Measurements from ENCODE around the gene LRRC25.

LRRC25 gene

GRCh38 chr19:18424890-18425514 is 27.6 kb upstream of the LRRC25 start:
- peaks cover 48% of the 10 kb centered on the region for H3K4me1 ChIP-seq (ENCODE audit: insufficient read depth, low read length)

DNA sequence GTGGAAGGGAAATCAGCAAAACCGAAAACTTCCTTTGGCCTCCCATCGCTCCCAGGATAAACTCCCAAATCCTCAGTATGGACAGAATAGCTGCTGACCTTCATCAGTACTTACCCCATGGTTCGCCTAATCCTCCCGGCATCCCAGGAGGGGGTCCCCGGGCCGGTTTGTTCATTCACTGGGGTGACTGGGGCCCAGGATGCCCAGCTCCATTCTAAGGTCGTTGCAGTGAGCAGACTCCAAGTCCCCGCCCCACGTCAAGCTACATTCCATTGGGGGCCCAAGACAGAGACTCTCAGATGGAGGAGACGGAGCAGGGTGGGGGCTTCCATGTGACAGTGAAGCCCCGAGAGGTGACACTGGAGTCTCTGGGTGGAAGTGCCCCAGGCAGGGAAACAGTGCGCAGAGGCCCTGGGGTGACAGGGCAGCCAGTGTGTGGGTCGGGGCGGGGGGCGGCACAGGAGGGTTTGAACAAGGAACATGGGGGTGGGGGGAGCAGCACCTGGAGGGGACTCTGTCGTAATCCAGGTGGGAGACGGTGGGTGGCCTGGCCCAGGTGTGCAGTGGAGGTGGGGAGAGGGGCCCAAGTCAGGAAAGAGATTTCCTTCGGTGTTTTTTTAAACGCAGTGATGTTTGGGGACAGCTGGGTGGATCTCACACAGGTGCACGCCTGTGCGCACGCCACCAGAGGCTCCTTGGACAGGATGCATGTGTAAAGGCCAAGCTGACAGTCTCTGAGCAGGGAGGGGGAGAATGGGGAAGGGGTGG is 26.9 kb upstream of the LRRC25 start:
- Histone ChIP-seq H3K9me3 (ENCODE audit: low read length) (no peaks in the 10 kb centered on the region), H2AFZ (ENCODE audit: low read depth, low read length) (no peak overlapping the region), H3K4me1 (ENCODE audit: insufficient read depth, low read length) (peaks cover 41% of the 10 kb centered on the region), H3K27me3 (ENCODE audit: insufficient read depth, low read length) (no peaks in the 10 kb centered on the region), H3K4me3 (ENCODE audit: low read length) (no peak overlapping the region), H3K36me3 (ENCODE audit: insufficient read depth, low read length) (no peaks in the 10 kb centered on the region)

More at GRCh38 chr19:18424890-18425514, 27.6 kb upstream of the LRRC25 start:
- no peak overlapping the region for H2AFZ ChIP-seq (ENCODE audit: low read depth, low read length)
- no peaks in the 10 kb centered on the region for H3K9me3 ChIP-seq (ENCODE audit: low read length)
- H3K36me3 ChIP-seq (ENCODE audit: insufficient read depth, low read length) = no peaks in the 10 kb centered on the region
- no peak overlapping the region for H3K4me3 ChIP-seq (ENCODE audit: low read length)
- no peaks in the 10 kb centered on the region for H3K27me3 ChIP-seq (ENCODE audit: insufficient read depth, low read length)

DNA sequence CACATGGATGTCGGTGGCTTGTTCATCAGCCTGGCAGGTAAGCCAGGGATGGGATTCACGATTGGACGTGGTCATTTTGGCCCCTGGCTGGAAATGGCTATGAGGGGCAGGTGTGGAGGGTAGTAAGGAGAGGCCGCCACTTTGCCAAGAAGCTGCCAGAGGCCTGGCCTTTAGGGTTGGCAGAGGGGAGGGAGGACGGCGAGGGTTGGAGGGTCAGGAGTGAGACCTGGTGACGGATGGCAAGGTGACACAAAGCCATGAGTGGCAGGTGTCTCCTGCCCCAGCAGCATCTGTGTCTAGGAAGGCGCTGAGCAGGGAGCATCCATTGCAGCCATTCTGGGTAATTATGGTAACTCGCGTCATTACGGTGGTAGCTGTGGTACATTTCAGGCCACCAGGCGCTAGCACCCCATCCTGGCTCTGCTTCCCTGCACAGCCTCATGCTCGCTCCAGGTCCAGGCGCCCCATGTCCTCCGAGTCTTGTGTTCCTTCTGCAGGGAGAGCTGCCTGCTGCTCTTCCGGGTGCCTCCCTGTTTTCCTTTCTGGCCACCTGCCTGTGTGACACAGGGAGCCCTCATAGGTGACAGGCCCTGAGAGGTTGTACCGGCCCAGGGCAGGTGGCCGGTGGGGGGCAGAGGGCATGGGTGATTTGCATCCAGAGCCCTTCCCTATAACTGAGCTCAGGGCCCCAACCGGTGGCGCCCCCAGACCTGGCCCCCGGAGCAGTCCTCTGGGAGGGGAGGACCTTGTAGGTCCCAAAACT is 26.0 kb upstream of the LRRC25 start:
- Histone ChIP-seq H3K36me3 (ENCODE audit: insufficient read depth, low read length) (no peaks in the 10 kb centered on the region), H3K4me1 (ENCODE audit: insufficient read depth, low read length) (peaks cover 43% of the 10 kb centered on the region), H3K4me3 (ENCODE audit: low read length) (no peak overlapping the region), H2AFZ (ENCODE audit: low read depth, low read length) (no peak overlapping the region), H3K27me3 (ENCODE audit: insufficient read depth, low read length) (no peaks in the 10 kb centered on the region), H3K9me3 (ENCODE audit: low read length) (no peaks in the 10 kb centered on the region)

DNA sequence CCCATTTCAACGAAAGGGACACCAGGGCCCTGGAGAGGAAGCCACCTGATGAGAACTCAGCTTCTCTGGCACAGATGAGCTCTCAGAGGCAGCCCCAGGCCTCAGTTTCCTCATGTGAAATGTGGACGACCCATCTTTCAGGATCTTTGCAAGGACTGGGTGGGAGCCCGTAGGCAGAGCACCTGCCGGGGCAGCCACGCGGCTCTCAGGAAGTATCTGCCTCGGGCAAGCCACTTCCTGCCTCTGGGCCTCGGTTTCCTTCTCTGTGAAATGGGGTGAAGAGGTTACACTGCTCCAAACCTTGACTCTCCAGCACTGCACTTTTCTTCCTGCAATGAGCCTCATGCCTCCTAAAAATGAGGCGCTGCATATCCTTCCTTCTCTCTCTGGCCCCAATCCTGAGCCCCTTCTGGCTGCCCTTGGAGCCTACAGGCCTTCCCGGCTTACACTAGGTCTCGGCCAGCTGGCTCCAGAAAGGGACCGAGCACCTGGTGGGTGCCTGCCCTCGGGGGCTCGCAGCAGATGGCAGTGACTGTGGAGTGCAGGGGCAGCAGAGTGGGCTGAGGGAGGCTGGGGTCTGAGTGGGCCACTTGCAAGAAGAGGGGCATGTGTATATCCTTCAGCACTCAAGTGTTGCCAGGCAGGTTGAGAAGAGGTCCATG is 25.2 kb upstream of the LRRC25 start:
- no peak overlapping the region for H2AFZ ChIP-seq (ENCODE audit: low read depth, low read length)
- no peaks in the 10 kb centered on the region for H3K36me3 ChIP-seq (ENCODE audit: insufficient read depth, low read length)
- no peaks in the 10 kb centered on the region for H3K27me3 ChIP-seq (ENCODE audit: insufficient read depth, low read length)
- H3K4me1 ChIP-seq (ENCODE audit: insufficient read depth, low read length) = peaks cover 43% of the 10 kb centered on the region
- H3K9me3 ChIP-seq (ENCODE audit: low read length) = no peaks in the 10 kb centered on the region
- H3K4me3 ChIP-seq (ENCODE audit: low read length) = no peak overlapping the region

DNA sequence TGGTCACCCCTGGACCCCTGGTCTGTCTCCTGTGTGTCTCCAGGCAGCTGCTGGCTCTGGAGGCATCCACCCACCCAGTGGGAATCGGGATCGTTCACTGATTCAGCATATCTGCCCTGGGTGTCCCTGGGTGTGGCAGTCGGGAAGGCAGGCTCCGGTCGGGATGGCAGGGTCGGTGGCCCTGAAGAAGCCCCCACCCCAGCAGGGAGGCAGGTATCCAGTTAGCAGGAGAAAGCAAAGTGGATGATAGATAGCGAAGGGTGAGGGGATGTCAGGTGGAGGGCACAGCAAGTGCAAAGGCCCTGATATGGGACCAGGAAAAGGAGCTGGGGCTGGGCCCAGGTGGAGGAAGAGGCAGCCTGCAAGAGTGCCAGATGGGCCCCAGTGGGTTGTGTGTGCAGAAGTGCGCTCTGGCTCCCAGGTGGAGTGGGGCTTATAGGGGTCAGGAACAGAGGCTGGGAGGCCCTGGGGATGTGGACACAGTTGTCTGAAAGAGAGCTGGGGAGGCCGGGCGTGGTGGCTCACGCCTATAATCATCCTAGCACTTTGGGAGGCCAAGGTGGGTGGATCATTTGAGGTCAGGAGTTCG is 24.0 kb upstream of the LRRC25 start:
- H3K9me3 ChIP-seq (ENCODE audit: low read length) = no peaks in the 10 kb centered on the region
- H3K4me3 ChIP-seq (ENCODE audit: low read length) = no peak overlapping the region
- peaks cover 48% of the 10 kb centered on the region for H3K4me1 ChIP-seq (ENCODE audit: insufficient read depth, low read length)
- H2AFZ ChIP-seq (ENCODE audit: low read depth, low read length) = no peak overlapping the region
- no peaks in the 10 kb centered on the region for H3K27me3 ChIP-seq (ENCODE audit: insufficient read depth, low read length)
- no peaks in the 10 kb centered on the region for H3K36me3 ChIP-seq (ENCODE audit: insufficient read depth, low read length)

GRCh38 chr19:18420930-18421329 is 23.5 kb upstream of the LRRC25 start:
- Histone ChIP-seq H3K36me3 (ENCODE audit: insufficient read depth, low read length) (no peaks in the 10 kb centered on the region), H3K9me3 (ENCODE audit: low read length) (no peaks in the 10 kb centered on the region), H3K4me1 (ENCODE audit: insufficient read depth, low read length) (peaks cover 53% of the 10 kb centered on the region), H3K27me3 (ENCODE audit: insufficient read depth, low read length) (no peaks in the 10 kb centered on the region), H2AFZ (ENCODE audit: low read depth, low read length) (no peak overlapping the region), H3K4me3 (ENCODE audit: low read length) (peak overlapping the region; percentile 55)

GRCh38 chr19:18419699-18420460 is 22.5 kb upstream of the LRRC25 start:
- Histone ChIP-seq H3K36me3 (ENCODE audit: insufficient read depth, low read length) (no peaks in the 10 kb centered on the region), H3K4me3 (ENCODE audit: low read length) (peak overlapping the region; percentile 55), H3K4me1 (ENCODE audit: insufficient read depth, low read length) (peaks cover 59% of the 10 kb centered on the region), H2AFZ (ENCODE audit: low read depth, low read length) (peak overlapping the region; percentile 56), H3K27me3 (ENCODE audit: insufficient read depth, low read length) (no peaks in the 10 kb centered on the region), H3K9me3 (ENCODE audit: low read length) (no peaks in the 10 kb centered on the region)

- peaks cover 61% of the 10 kb centered on the region for H3K4me1 ChIP-seq (ENCODE audit: insufficient read depth, low read length)
- H3K36me3 ChIP-seq (ENCODE audit: insufficient read depth, low read length) = no peaks in the 10 kb centered on the region
- peak within 1 kb of the TSS; percentile 55 for H3K4me3 ChIP-seq (ENCODE audit: low read length)
- H2AFZ ChIP-seq (ENCODE audit: low read depth, low read length) = peak within 1 kb of the TSS; percentile 56
- no peaks in the 10 kb centered on the region for H3K9me3 ChIP-seq (ENCODE audit: low read length)
- H3K27me3 ChIP-seq (ENCODE audit: insufficient read depth, low read length) = no peaks in the 10 kb centered on the region
Measured at GRCh38 chr19:18419195-18419698, 21.8 kb upstream of the LRRC25 start, which contains the start of gene SSBP4. SSBP4 (plus strand) TSS chr19:18419398; CDS start chr19:18419649, 251 bp downstream.

DNA sequence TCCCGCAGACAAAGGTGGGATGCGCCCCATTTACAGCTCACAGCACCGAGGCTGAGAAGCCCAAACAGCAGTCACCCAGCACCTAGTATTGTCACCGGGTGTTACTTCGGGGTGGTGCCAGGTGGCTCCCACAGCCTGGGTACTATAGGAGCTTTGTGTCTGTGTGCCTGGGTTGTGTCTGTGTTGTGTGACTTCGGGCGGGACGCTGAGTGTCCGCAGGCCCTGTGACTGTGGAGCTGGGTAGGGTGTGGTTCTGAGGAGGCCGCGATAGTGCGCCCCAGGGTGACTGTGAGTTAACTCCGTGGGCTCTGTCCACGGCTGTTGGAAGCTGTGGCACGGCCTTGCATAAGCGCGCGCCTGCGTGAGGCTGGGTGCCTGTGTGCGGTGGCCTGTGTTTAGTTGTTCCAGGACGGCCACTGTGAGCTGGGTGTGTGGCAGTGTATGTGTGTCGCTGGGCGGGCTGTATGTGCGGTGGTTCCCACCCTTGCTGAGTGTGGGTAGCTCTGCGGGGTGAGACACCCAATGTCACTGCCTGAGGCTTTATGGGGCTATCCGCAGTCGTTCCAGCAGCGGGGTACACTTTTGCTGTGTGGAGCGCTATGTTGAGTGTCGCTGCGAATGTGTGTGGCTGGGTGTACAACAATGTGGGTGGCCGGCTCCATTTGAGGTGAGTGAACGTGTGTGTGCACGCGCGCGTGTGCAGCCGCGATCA is 21.2 kb upstream of the LRRC25 start:
- Histone ChIP-seq H3K36me3 (ENCODE audit: insufficient read depth, low read length) (no peaks in the 10 kb centered on the region), H2AFZ (ENCODE audit: low read depth, low read length) (no peak overlapping the region), H3K27me3 (ENCODE audit: insufficient read depth, low read length) (no peaks in the 10 kb centered on the region), H3K4me3 (ENCODE audit: low read length) (peak overlapping the region; percentile 55), H3K4me1 (ENCODE audit: insufficient read depth, low read length) (peaks cover 56% of the 10 kb centered on the region), H3K9me3 (ENCODE audit: low read length) (no peaks in the 10 kb centered on the region)

GRCh38 chr19:18418029-18418482 is 20.6 kb upstream of the LRRC25 start:
- Histone ChIP-seq H3K4me3 (ENCODE audit: low read length) (peak overlapping the region; percentile 22), H2AFZ (ENCODE audit: low read depth, low read length) (no peak overlapping the region)

GRCh38 chr19:18417250-18418028 is 20.0 kb upstream of the LRRC25 start:
- Histone ChIP-seq H3K4me3 (ENCODE audit: low read length) (peak overlapping the region; percentile 40), H3K9me3 (ENCODE audit: low read length) (no peaks in the 10 kb centered on the region), H3K4me1 (ENCODE audit: insufficient read depth, low read length) (peaks cover 52% of the 10 kb centered on the region), H2AFZ (ENCODE audit: low read depth, low read length) (peak overlapping the region; percentile 8), H3K36me3 (ENCODE audit: insufficient read depth, low read length) (no peaks in the 10 kb centered on the region), H3K27me3 (ENCODE audit: insufficient read depth, low read length) (no peaks in the 10 kb centered on the region)

More at GRCh38 chr19:18418029-18418482, 20.6 kb upstream of the LRRC25 start:
- no peaks in the 10 kb centered on the region for H3K27me3 ChIP-seq (ENCODE audit: insufficient read depth, low read length)
- no peaks in the 10 kb centered on the region for H3K36me3 ChIP-seq (ENCODE audit: insufficient read depth, low read length)
- peaks cover 52% of the 10 kb centered on the region for H3K4me1 ChIP-seq (ENCODE audit: insufficient read depth, low read length)
- no peaks in the 10 kb centered on the region for H3K9me3 ChIP-seq (ENCODE audit: low read length)
